ENCODE measurements around the gene RPL27A.

RPL27A gene

GRCh38 chr11:8692417-8692816 lies 9.8 kb downstream of the RPL27A start:
- TF ChIP-seq CTCF (IDR thresholded peaks at IDR 0.05; ENCODE audit: insufficient read depth, missing control alignments): no peak
- no peak for FAIRE-seq
- no peak for DNase-seq (ENCODE audit: insufficient read length, low spot score)

GRCh38 chr11:8693010-8693551 lies 10.5 kb downstream of the RPL27A start:
- FAIRE-seq: no peak
- no peak for TF ChIP-seq CTCF (IDR thresholded peaks at IDR 0.05; ENCODE audit: insufficient read depth, missing control alignments)
- DNase-seq (ENCODE audit: insufficient read length, low spot score): no peak

GRCh38 chr11:8693555-8693954 lies 11.0 kb downstream of the RPL27A start:
- DNase-seq (ENCODE audit: insufficient read length, low spot score): no peak
- TF ChIP-seq CTCF (IDR thresholded peaks at IDR 0.05; ENCODE audit: insufficient read depth, missing control alignments): no peak
- FAIRE-seq: no peak

GRCh38 chr11:8694137-8694536 lies 11.5 kb downstream of the RPL27A start:
- no peak for TF ChIP-seq CTCF (IDR thresholded peaks at IDR 0.05; ENCODE audit: insufficient read depth, missing control alignments)
- FAIRE-seq (peak; percentile 96), DNase-seq (ENCODE audit: insufficient read length, low spot score) (peak; percentile 82)

- no peak for TF ChIP-seq CTCF (IDR thresholded peaks at IDR 0.05; ENCODE audit: insufficient read depth, missing control alignments)
- no peak for DNase-seq (ENCODE audit: insufficient read length, low spot score)
- FAIRE-seq: no peak
Measured at GRCh38 chr11:8697054-8697453, 14.5 kb downstream of the RPL27A start.

GRCh38 chr11:8698379-8698851 lies 15.8 kb downstream of the RPL27A start:
- TF ChIP-seq CTCF (IDR thresholded peaks at IDR 0.05; ENCODE audit: insufficient read depth, missing control alignments): no peak
- no peak for FAIRE-seq
- no peak for DNase-seq (ENCODE audit: insufficient read length, low spot score)

GRCh38 chr11:8698917-8699441 lies 16.4 kb downstream of the RPL27A start:
- TF ChIP-seq CTCF (IDR thresholded peaks at IDR 0.05; ENCODE audit: insufficient read depth, missing control alignments): no peak
- FAIRE-seq (no peak), DNase-seq (ENCODE audit: insufficient read length, low spot score) (no peak)

Data from D721Med (cell line).